ENCODE data around the gene RBMS1. TPM values are rescaled to one million over a fixed set of nuclear protein-coding genes. Genes with fewer than 3 reads are reported as not detected.

Gene RBMS1
- total and polyA plus RNA-seq, 4 donors = 7.9 to 23.5 (median 15.5) TPM

GRCh38 chr2:160247296-160248035 lies 246.1 kb downstream of the RBMS1 start:
- H3K4me1 ChIP-seq (ENCODE audit: control insufficient read depth in 4 of 4, insufficient read depth in 4 of 4, low read length in 3 of 4) = peaks cover 0 to 2% (median 0%) of the 10 kb centered on the region in 4 donors
- H3K27ac ChIP-seq (ENCODE audit: low read depth in 1 of 2, low read length in 2 of 2) = no peak overlapping the region
- no peak for DNase-seq (ENCODE audit: low spot score)
- H3K9ac ChIP-seq (ENCODE audit: low read depth in 1 of 2, low read length in 2 of 2) = no peak overlapping the region
- no peaks in the 10 kb centered on the region for H3K9me3 ChIP-seq (ENCODE audit: control insufficient read depth in 4 of 4, low read length in 3 of 4)
- H3K27me3 ChIP-seq (ENCODE audit: control insufficient read depth in 4 of 4, insufficient read depth in 4 of 4, low read length in 3 of 4) = no peaks in the 10 kb centered on the region
- H3K36me3 ChIP-seq (ENCODE audit: control insufficient read depth in 4 of 4, insufficient read depth in 3 of 4, low read depth in 1 of 4, low read length in 3 of 4) = no peaks in the 10 kb centered on the region
- no peak for TF ChIP-seq FOXA1 (IDR thresholded peaks at IDR 0.05)
- no peak for TF ChIP-seq TAF1 (conservative IDR thresholded peaks at IDR 0.05)
- TF ChIP-seq NR2F2 (IDR thresholded peaks at IDR 0.05) = no peak
- TF ChIP-seq RXRA (IDR thresholded peaks at IDR 0.05) = no peak
- no peak for TF ChIP-seq CTCF (IDR thresholded peaks at IDR 0.05; ENCODE audit: low read depth, low read length, missing input control)
- no peak for TF ChIP-seq YY1 (IDR thresholded peaks at IDR 0.05)
- TF ChIP-seq JUND (IDR thresholded peaks at IDR 0.05) = no peak
- TF ChIP-seq HNF4G (IDR thresholded peaks at IDR 0.05) = no peak
- no peak for TF ChIP-seq FOXA2 (IDR thresholded peaks at IDR 0.05)
- no peak for TF ChIP-seq RAD21 (IDR thresholded peaks at IDR 0.05)
- no peak for TF ChIP-seq EGR1 (IDR thresholded peaks at IDR 0.05; ENCODE audit: low read depth in 2 of 2)
- no peak for TF ChIP-seq GABPA (IDR thresholded peaks at IDR 0.05 in 1 of 2, conservative IDR thresholded peaks at IDR 0.05 in 1 of 2)
- TF ChIP-seq, protein P1, sequence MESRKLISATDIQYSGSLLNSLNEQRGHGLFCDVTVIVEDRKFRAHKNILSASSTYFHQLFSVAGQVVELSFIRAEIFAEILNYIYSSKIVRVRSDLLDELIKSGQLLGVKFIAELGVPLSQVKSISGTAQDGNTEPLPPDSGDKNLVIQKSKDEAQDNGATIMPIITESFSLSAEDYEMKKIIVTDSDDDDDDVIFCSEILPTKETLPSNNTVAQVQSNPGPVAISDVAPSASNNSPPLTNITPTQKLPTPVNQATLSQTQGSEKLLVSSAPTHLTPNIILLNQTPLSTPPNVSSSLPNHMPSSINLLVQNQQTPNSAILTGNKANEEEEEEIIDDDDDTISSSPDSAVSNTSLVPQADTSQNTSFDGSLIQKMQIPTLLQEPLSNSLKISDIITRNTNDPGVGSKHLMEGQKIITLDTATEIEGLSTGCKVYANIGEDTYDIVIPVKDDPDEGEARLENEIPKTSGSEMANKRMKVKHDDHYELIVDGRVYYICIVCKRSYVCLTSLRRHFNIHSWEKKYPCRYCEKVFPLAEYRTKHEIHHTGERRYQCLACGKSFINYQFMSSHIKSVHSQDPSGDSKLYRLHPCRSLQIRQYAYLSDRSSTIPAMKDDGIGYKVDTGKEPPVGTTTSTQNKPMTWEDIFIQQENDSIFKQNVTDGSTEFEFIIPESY (IDR thresholded peaks at IDR 0.05) = no peak
- TF ChIP-seq, protein P2, sequence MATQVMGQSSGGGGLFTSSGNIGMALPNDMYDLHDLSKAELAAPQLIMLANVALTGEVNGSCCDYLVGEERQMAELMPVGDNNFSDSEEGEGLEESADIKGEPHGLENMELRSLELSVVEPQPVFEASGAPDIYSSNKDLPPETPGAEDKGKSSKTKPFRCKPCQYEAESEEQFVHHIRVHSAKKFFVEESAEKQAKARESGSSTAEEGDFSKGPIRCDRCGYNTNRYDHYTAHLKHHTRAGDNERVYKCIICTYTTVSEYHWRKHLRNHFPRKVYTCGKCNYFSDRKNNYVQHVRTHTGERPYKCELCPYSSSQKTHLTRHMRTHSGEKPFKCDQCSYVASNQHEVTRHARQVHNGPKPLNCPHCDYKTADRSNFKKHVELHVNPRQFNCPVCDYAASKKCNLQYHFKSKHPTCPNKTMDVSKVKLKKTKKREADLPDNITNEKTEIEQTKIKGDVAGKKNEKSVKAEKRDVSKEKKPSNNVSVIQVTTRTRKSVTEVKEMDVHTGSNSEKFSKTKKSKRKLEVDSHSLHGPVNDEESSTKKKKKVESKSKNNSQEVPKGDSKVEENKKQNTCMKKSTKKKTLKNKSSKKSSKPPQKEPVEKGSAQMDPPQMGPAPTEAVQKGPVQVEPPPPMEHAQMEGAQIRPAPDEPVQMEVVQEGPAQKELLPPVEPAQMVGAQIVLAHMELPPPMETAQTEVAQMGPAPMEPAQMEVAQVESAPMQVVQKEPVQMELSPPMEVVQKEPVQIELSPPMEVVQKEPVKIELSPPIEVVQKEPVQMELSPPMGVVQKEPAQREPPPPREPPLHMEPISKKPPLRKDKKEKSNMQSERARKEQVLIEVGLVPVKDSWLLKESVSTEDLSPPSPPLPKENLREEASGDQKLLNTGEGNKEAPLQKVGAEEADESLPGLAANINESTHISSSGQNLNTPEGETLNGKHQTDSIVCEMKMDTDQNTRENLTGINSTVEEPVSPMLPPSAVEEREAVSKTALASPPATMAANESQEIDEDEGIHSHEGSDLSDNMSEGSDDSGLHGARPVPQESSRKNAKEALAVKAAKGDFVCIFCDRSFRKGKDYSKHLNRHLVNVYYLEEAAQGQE (IDR thresholded peaks at IDR 0.05) = no peak
- TF ChIP-seq HNF4A (conservative IDR thresholded peaks at IDR 0.05) = no peak
- 90% methylated on average over 6 of the region's 6 CpGs for WGBS
- H3K4me3 ChIP-seq (ENCODE audit: low read depth in 1 of 3, low read length in 3 of 3) = no peak overlapping the region

DNA sequence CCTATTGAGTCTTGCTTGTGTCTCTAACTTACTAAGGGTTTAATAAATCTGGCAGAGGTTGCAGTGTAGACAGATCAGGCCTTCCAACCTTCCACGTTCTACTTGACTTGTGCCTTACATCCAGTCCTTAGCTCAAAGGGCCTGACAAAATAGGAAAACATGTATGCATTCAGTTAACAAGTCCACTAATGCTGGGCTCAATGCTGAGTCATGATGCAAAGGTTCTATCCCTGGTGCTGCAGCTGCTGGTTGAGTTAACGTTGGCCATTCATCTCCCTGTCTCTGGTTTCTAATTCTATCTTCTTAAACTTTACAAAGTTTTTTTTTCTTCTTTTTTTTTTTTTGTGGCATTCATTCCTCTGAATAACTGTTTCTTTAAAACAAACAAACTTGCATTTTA lies 247.3 kb downstream of the RBMS1 start:
- no peak for DNase-seq (ENCODE audit: low spot score)
- Histone ChIP-seq H3K9ac (ENCODE audit: low read depth in 1 of 2, low read length in 2 of 2) (no peak overlapping the region), H3K9me3 (ENCODE audit: control insufficient read depth in 4 of 4, low read length in 3 of 4) (no peaks in the 10 kb centered on the region), H3K36me3 (ENCODE audit: control insufficient read depth in 4 of 4, insufficient read depth in 3 of 4, low read depth in 1 of 4, low read length in 3 of 4) (no peaks in the 10 kb centered on the region), H3K27me3 (ENCODE audit: control insufficient read depth in 4 of 4, insufficient read depth in 4 of 4, low read length in 3 of 4) (no peaks in the 10 kb centered on the region), H3K4me1 (ENCODE audit: control insufficient read depth in 4 of 4, insufficient read depth in 4 of 4, low read length in 3 of 4) (no peaks in the 10 kb centered on the region), H3K27ac (ENCODE audit: low read depth in 1 of 2, low read length in 2 of 2) (no peak overlapping the region), H3K4me3 (ENCODE audit: low read depth in 1 of 3, low read length in 3 of 3) (no peak overlapping the region)
- 94% methylated on average over 2 of the region's 2 CpGs for WGBS
- TF ChIP-seq, protein P2 (IDR thresholded peaks at IDR 0.05) = no peak
- TF ChIP-seq, protein P1 (IDR thresholded peaks at IDR 0.05) = no peak
- TF ChIP-seq HNF4A (conservative IDR thresholded peaks at IDR 0.05) (no peak), EGR1 (IDR thresholded peaks at IDR 0.05; ENCODE audit: low read depth in 2 of 2) (no peak), TAF1 (conservative IDR thresholded peaks at IDR 0.05) (no peak), YY1 (IDR thresholded peaks at IDR 0.05) (no peak), RXRA (IDR thresholded peaks at IDR 0.05) (no peak), FOXA1 (IDR thresholded peaks at IDR 0.05) (no peak), NR2F2 (IDR thresholded peaks at IDR 0.05) (no peak), FOXA2 (IDR thresholded peaks at IDR 0.05) (no peak)
